ENCODE measurements around the gene NDUFAF7.
A peak's percentile ranks its signal among the peaks of the same experiment; 100 is the strongest.
"Not testable (repeated sequence)": the region's sequence is repeated elsewhere in the genome, so short reads cannot be mapped to it uniquely, and the experiment has no call there.

The NDUFAF7 gene

DNA sequence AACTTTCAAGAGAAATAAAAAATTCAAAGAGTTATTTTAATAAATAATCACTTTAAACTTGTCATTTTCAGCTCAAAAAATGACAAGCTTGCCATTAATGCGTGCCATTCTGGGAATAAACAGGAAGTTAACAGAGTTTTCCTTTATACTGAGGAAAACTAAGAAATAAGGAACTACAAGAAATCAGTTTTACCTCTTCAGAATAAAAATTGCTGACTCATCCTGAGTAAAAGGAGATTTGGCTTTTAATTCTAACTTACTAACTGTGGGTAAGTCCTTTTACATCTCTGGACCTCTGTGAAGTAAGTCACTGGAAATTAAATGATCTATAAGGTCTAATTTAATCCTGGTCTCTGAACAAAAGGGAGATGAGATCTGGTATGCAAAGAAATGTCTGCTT is 16.2 kb upstream of the NDUFAF7 start:
- no peak for DNase-seq

DNA sequence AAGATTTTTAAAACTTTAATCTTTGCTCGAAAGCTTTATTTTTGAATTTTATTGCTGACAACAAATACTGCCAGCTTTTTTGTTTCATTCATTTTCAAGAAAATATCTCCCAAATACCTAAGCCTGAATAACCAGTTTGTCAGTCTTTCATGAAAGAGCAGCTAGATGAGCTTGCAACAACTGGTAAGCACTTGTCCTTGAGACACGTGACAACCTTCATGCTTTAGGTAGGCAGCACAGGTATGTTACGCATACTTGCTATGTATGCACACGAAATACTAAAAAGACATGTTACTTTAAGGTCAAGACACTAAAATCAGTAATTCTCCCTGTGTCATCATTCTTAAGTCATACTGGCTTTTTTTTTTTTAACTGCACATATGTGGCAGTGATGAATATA is 12.4 kb upstream of the NDUFAF7 start:
- DNase-seq: no peak

DNA sequence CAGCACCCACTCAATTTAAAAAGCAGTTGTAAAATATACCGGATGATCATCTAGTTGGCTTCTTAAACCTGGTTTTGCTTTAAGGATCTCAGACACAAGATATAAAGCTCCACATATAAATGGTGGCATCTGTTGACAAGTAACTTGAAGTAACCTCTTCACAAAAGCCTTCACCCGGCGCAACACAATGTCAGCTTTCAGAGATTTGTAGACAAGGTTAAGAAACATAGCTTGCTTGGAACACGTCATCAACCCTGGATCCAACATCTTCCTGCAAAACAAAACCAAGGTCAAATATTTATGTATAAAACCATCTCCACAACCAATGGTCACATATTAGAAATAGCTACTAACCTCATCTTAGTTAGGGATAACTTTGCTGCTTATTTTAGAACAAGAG is 8.3 kb upstream of the NDUFAF7 start:
- no peak for DNase-seq

DNA sequence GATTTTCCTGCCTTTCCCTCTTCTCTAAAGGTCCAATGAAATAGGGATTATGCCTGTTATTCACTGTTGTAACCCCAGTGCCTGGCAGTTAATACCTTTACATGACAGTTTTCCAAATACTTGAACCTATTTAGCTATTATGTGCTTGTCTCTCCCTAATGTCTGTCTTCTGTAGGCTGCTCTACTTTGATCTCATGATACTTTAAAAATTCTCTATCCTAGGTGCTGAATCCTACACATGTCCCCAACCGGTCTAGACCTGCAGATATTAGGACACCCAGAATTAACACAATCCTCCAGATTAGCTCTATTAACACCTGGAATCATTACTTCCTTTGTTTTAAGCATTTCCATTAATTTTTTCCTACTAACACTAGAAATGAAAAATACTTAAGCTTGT is 7.4 kb upstream of the NDUFAF7 start:
- no peak for DNase-seq

GRCh38 chr2:37225129-37225528 is 6.3 kb upstream of the NDUFAF7 start:
- DNase-seq: not testable (repeated sequence)

DNA sequence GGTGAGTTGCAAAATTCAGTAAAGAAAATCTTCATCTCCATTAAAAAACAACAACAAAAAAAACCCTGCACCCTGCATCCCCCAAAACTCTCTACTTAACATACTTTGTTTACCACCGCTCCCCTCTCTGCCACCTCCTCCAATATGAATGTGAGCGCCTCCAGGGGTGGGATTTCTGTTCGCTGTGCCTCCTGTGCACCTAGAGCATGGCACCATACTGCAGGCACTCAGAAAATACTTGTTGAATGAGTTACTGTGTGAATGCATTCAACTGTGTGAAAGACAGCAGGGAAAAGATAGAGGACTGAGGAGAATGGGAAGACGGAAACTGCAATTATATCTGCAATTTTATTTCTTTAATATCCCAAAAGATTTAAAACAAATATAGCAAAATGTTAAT is 4.6 kb upstream of the NDUFAF7 start:
- no peak for DNase-seq

GRCh38 chr2:37228788-37229187 is 2.7 kb upstream of the NDUFAF7 start:
- no peak for DNase-seq

- DNase-seq: no peak
Observed at GRCh38 chr2:37230581-37230980, 877 bp upstream of the NDUFAF7 start.

DNA sequence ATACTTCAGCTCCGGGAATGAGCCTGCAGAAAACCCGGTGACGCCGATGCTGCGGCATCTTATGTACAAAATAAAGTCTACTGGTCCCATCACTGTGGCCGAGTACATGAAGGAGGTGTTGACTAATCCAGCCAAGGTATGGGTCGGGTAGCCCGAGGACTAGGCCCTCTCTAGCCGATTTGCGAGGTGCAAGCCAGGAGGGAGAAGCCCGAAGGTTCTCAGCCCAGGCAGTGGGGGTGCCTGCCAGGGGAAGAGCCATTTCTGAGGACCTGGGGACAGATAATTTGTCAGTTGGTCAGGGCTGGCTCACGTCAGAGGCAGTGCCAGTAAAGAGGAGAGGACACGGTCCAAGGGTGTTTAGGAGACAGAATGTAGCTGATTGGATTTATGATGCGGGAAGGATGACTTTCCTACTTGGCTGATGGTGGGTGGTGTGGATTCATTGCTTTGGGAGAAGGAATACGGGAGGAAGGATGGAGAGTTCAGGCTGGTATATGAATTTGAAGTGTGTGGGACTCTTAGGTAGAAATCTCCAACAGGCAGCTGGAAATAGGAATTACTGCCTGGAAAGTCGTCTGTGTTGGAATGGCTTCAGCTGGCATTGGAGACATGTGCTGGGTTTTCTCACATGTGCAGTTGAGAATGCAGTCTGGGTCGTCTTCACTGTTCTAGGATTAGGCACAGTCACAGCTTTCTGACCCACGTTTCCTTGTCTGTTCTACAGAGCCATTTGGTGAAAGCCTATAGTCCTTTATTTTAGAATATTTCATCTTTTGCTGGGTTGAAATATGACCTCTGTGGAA is 874 bp downstream of the NDUFAF7 start:
- peak; percentile 24 for DNase-seq

GRCh38 chr2:37243435-37243834 is 12.0 kb downstream of the NDUFAF7 start:
- DNase-seq: no peak

DNA sequence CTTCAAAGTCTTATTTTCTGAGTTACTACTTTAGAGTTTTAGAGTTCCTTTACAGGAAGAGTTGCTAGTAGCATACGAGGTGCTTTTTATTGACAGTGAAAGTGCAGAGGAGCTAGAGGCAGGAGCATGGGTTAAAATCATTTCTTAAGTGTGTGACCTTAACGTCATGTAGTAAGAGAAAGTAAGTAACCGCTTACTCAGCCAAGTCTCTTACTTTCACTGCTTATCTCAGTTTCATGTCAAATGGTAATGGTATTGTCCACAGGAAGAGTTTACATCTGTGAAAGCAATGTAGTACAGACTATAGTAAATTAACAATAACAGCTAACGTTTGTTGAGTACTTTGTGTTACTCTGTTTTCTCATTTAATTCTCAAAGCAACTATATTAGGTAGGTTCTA is 12.6 kb downstream of the NDUFAF7 start:
- DNase-seq: no peak

- no peak for DNase-seq
Observed at GRCh38 chr2:37244755-37245154, 13.3 kb downstream of the NDUFAF7 start.

DNA sequence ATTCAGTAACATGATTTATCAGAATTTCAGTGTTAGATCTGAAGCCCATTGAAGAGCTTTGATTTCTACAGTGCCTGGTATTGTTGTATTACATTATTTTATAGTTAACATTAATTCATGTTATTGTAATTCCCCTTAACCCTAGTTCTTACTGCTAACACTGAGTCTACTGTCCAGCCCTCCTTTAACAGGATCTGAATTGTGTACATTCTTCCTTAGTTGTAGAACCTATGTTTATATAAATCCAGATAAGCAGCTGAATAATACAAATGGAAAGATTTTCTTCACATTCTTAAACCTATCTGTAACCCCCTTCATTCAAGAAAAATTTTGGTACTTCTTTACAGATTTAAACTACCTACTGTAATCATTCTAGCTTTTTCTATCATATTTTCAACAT is 14.7 kb downstream of the NDUFAF7 start:
- DNase-seq: no peak

- no peak for DNase-seq
Observed at GRCh38 chr2:37250869-37251740, 19.6 kb downstream of the NDUFAF7 start.

DNA sequence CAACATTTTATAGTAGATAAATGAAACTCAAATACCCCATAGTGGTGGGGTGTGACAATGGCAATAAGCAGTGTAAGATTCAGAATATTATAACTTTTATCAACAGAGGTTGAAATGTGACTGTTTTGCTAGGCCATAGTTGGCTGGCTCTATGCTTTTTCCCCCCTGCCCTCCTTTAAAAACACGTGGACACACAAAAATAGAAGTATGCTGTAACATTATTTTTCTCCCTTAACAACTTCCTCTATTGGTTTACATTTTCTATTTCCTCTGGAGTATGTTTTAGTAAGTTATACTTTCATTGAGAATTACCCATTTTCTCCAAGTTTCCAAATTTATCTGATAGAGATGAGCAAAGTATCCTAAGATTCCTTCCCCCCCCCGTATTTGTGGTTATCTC is 31.1 kb downstream of the NDUFAF7 start:
- DNase-seq: no peak

DNA sequence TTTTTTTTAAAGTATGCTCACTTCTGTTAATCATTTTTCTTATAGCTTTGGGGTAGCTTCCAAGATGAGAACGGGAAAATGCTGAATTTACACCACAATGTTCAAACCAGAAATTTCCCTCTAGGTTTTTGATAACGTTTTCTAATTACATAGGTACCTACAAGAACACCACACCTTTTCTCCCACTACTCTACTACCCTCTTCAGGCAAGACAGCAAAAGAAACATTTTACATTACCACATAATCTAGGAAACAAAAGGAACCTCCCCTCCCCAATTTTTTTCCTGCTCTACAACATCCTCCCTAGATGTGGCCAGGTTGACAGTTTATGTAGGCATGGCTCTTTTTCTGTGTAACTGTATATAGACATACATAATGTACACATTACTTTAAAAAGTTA is 32.4 kb downstream of the NDUFAF7 start:
- DNase-seq: no peak

DNA sequence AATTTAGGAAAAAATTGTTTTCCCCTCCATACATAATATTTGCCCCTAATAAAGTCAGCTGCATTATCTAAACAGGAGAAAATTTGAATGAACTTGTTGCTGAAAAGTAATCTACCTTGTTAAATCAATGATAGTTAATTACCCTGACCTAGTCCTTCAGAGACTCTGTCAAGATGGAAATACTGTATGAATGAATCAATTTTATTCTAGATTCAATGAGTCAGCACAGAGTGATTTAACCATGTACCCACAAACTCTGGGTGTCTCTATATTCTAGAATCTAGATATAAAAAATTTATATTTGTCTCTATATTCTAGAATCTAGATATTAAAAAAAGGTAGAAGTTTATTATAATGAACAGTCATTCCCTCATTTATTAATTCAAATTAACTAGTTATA is 36.2 kb downstream of the NDUFAF7 start:
- no peak for DNase-seq

- no peak for DNase-seq
Observed at GRCh38 chr2:37268111-37268510, 36.7 kb downstream of the NDUFAF7 start.

DNA sequence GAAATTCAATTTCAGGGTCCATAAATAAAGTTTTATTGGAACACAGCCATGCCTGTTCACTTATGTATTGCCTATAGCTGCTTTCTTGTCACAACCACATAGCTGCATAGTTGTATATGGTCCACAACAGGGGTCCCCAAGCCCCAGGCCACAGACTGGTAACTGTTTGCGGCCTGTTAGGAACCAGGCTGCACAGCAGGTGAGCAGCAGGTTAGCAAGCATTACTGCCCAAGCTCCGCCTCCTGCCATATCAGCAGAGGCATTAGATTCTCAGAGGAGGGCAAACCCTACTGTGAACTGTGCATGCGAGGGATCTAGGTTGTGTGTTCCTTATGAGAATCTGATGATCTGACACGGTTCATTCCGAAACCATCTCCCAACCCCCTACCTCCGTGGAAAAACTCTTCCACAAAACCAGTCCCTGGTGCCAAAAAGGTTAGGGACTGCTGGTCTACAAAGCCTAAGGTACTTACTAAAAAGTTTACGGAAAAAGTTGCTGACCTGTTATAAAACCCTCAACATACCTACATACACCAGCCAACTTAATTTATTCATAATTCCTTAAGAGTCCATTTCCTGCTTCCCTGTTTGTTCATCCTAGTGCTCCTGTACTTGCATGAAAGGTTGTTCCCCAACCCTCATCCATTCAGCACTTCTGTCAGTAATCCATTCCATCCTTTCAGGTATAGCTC is 40.1 kb downstream of the NDUFAF7 start:
- no peak for DNase-seq

DNA sequence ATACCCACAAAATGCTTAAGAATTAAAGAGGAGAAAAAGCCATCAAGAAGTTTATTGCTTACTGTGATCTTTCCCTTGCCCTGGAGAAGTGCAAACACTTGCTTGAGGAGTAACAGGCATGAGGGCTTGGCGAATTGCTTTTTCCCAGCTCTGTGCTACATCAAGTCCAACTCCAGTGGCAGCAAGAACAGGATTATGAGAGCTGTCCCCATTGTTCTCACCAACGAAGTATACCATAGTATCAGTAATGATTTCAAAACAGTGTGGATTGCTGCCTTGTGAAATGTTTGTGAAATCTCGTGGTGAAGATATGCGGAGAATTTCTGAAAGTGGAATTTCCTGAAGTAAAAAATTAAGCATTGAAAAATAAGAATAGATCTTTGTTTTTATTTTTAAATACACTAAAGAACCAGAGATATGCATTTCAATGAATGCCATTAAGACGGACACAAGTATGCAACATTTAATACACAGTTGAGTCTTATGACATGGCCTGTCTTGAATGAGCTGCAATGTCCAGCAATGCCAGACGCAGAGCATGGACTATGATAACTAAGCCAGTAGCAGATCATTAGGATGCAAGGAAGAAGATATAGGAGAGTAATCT is 43.0 kb downstream of the NDUFAF7 start:
- DNase-seq: no peak

DNA sequence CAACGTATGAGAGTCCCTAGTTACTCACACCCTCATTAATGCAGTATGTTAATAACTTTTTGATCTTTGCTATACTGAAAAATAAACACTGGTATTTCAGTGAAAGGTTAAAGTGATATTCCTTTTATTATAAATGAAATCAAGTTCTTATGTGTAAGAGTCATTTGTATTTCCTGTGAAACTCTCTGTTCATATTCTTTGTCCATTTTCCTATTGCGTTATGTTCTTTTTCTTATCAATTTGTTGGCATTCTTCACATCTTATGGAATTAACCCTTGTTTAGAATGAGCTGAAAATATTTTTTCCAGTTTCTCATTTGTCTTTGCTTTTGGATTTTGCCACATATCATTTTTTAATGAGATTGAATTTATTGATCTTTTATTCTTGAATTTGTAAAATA is 44.8 kb downstream of the NDUFAF7 start:
- no peak for DNase-seq

DNA sequence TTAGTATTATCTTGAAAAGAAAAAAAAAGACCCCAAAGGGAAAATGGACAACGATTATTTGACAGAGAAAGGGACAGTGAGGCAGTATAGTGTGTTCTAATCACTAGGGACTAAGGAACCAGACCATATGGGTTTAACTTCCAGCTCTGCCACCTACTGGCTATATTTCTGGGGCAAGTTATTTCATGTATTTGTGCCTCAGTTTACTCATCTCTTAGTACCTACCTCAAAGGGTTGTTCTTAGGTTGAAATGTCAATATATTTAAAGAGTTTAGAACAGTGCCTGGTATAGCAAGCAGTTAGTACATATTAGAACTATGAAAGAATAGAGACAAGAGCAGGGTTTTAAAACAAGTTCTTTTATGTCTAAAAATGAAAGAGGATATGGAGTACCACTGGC is 50.5 kb downstream of the NDUFAF7 start:
- DNase-seq: no peak

DNA sequence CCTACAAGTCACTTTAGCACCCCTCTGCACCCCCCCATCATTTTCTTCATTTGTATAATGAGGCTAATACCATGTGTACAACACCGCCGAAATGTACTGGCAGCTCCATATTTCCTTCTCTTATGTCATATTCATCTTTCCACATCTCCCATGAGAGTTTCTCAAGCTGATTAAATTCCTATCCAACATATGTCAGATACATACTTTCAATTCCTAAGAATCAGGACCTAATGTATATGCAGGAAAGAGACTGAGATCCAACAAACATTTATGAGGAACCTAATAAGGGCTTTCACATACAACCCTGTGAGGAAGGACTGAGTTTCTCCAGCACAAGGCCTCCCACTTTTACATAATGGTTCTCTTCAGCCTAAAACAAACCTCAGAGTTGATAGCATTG is 51.3 kb downstream of the NDUFAF7 start:
- DNase-seq: no peak
